Lower lobe of right lung (tissue), 2 donors: ENCODE results near the gene LCOR. TPM values are rescaled to one million over a fixed set of nuclear protein-coding genes. Genes with fewer than 3 reads are reported as not detected.

Experiments
- ATAC-seq, 2 donors: fragments of 200-7000 bp; cut with Tn5 transposase; one replicate each; pipeline ENCODE4 v1.9.1; 2020 to 2022; ENCODE audit warnings: mild to moderate bottlenecking in 2 of 2, moderate library complexity in 2 of 2
- DNase-seq: peaks from one replicate; pipeline ENCODE4 v3.0.0-alpha.2; 2020
- H3K27ac ChIP-seq: fragments of 200-600 bp; one replicate; pipeline ENCODE4 v1.8.0; 2022
- H3K27me3 ChIP-seq: fragments of 200-600 bp; one replicate; pipeline ENCODE4 v1.8.0; 2022; ENCODE audit warnings: low read depth
- H3K36me3 ChIP-seq: fragments of 200-600 bp; one replicate; pipeline ENCODE4 v1.8.0; 2022; ENCODE audit warnings: mild to moderate bottlenecking
- H3K4me1 ChIP-seq: fragments of 200-600 bp; one replicate; pipeline ENCODE4 v1.8.0; 2022
- H3K4me3 ChIP-seq: fragments of 200-600 bp; one replicate; pipeline ENCODE4 v1.8.0; 2022; ENCODE audit warnings: mild to moderate bottlenecking
- H3K9me3 ChIP-seq: fragments of 200-600 bp; one replicate; pipeline ENCODE4 v1.8.0; 2022
- intact Hi-C: fragments of 100-400 bp; cut with DNase I; formaldehyde crosslinking; loops from one replicate; pipeline ENCODE4 v1.11.0; 2022
- total RNA-seq: library from RNA; stranded (reverse); fragmentation: NEBNext Ultra II Directional; extraction: Animal tissue kit (Norgen Biotek cat#: 25700); gene quantifications from one replicate; pipeline ENCODE4 v1.2.1, GENCODE V29; 2021
- TF ChIP-seq, protein P1 (sequence below): fragments of 200-600 bp; IDR thresholded peaks from one replicate; pipeline ENCODE4 v1.8.0; 2022; ENCODE audit warnings: antibody characterized with exemption, mild to moderate bottlenecking
- donor health status: DM: no; HTN: yes; CAD: no; lungs with severe emphysema.

Gene LCOR
- total RNA-seq, 1 donor from 2014 or later: 34.7 TPM

- Histone ChIP-seq H3K4me3 (no peak overlapping the region), H3K9me3 (no peaks in the 10 kb centered on the region), H3K36me3 (peaks cover 11% of the 10 kb centered on the region), H3K27ac (no peak overlapping the region), H3K4me1 (no peaks in the 10 kb centered on the region), H3K27me3 (no peaks in the 10 kb centered on the region)
- TF ChIP-seq, protein P1, sequence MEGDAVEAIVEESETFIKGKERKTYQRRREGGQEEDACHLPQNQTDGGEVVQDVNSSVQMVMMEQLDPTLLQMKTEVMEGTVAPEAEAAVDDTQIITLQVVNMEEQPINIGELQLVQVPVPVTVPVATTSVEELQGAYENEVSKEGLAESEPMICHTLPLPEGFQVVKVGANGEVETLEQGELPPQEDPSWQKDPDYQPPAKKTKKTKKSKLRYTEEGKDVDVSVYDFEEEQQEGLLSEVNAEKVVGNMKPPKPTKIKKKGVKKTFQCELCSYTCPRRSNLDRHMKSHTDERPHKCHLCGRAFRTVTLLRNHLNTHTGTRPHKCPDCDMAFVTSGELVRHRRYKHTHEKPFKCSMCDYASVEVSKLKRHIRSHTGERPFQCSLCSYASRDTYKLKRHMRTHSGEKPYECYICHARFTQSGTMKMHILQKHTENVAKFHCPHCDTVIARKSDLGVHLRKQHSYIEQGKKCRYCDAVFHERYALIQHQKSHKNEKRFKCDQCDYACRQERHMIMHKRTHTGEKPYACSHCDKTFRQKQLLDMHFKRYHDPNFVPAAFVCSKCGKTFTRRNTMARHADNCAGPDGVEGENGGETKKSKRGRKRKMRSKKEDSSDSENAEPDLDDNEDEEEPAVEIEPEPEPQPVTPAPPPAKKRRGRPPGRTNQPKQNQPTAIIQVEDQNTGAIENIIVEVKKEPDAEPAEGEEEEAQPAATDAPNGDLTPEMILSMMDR: no peak
- intact Hi-C loops: no loop called here
- ATAC-seq: no peak
- DNase-seq: no peak
Observed at GRCh38 chr10:96960872-96961271, 128.8 kb downstream of the LCOR start.

DNA sequence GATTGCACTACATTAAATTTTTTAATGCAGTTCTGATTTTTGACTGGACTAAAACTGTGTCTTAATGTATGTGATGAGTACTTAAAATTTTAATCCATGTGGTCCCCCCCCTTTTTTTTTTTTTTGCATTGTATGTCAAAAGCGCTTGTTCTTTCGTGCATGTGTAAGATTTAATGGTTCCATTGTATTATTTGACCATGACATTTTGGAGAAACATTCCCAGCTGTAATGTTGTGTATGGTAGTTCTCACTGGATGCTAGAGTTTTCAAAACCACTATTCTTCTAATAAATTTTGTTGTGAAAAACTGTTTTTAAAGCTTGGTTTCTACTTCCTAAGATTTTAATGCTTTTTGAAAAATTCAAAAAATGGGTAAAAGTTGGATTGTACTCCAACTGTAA is 132.0 kb downstream of the LCOR start:
- H3K9me3 ChIP-seq: no peaks in the 10 kb centered on the region
- intact Hi-C loops: no loop called here

DNA sequence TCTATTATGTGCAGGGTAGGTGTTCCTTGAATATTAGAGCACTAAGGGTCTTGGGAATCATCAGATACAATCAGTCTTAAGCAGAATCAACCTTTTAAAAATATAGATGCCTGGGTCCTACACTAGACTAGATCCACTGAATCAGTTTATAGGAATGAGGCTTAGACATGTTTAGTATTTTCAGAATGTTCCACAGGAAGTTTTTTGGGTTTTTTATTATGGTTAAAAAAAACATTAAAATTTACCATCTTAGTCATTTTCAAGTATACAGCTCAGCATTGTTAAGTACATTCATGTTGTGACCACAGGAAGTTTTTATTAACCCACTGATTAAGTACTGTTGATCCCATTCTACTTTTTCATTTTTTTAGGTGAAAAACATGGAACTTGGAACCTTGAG is 135.7 kb downstream of the LCOR start:
- Histone ChIP-seq H3K9me3 (no peaks in the 10 kb centered on the region), H3K27me3 (no peaks in the 10 kb centered on the region), H3K27ac (no peak overlapping the region), H3K4me3 (no peak overlapping the region), H3K36me3 (no peaks in the 10 kb centered on the region), H3K4me1 (no peaks in the 10 kb centered on the region)
- TF ChIP-seq, protein P1: no peak
- no peak for DNase-seq
- no peak for ATAC-seq
- intact Hi-C loops: no loop called here

More for the DNA sequence above, 132.0 kb downstream of the LCOR start:
- DNase-seq (no peak), ATAC-seq (no peak)
- Histone ChIP-seq H3K36me3 (no peaks in the 10 kb centered on the region), H3K4me1 (no peaks in the 10 kb centered on the region), H3K4me3 (no peak overlapping the region), H3K27me3 (no peaks in the 10 kb centered on the region), H3K27ac (no peak overlapping the region)
- TF ChIP-seq, protein P1: no peak

DNA sequence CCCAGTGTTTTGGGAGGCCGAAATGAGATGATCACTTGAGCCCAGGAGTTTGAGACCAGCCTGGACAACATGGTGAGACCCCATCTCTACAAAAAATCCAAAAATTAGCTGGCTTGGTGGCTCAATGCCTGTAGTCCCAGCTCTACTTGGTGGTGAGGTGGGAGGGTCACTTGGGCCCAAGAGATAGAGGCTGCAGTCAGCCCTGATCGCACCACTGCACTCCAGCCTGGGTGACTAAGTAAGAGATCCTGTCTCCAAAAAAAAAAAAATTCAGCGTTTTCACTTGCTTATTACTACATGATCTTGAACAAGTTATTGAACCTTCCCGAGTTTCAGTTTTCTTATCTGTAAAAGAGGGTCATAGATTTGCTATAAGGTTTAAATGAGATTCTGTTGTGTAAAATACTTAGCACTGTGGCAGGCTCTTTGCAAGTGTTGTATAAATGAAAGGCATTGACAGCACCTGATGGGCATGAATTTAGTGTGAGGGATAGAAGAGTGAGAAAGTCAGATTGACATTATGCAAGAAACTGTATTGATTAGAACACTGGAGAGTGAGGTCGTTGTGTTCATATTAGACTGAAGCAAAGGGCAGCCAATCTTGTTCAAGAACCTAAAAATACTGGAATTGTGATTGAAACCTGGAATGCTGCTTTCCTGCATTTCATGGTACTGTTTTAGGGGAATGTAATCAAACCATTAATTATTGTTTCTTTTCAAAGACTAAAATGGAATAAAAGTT is 136.8 kb downstream of the LCOR start:
- intact Hi-C loops: no loop called here
- Histone ChIP-seq H3K4me1 (no peaks in the 10 kb centered on the region), H3K9me3 (no peaks in the 10 kb centered on the region), H3K4me3 (no peak overlapping the region), H3K36me3 (no peaks in the 10 kb centered on the region), H3K27me3 (no peaks in the 10 kb centered on the region), H3K27ac (no peak overlapping the region)
- ATAC-seq: no peak
- TF ChIP-seq, protein P1: no peak
- DNase-seq: no peak

- TF ChIP-seq, protein P1: no peak
- Histone ChIP-seq H3K9me3 (no peaks in the 10 kb centered on the region), H3K4me1 (no peaks in the 10 kb centered on the region), H3K27ac (no peak overlapping the region), H3K36me3 (no peaks in the 10 kb centered on the region), H3K27me3 (no peaks in the 10 kb centered on the region), H3K4me3 (no peak overlapping the region)
- DNase-seq (no peak), ATAC-seq (no peak)
- intact Hi-C loops: no loop called here
Observed at GRCh38 chr10:96971324-96971723, 139.2 kb downstream of the LCOR start.
